T-helper 2 cell treated with Interferon-gamma antibody and Interleukin-4, amounts not matched to agents 100 ng/mL and 5 ng/mL, for 36 hours (primary cell): ENCODE measurements around the gene KHDC1. TPM values are rescaled to one million over a fixed set of nuclear protein-coding genes. Genes with fewer than 3 reads are reported as not detected.

Experiments
- total RNA-seq: library from RNA; stranded (reverse); gene quantifications from 2 replicates; pipeline ENCODE4 v1.2.3, GENCODE V29; 2022

The KHDC1 gene
- total RNA-seq, 1 donor from 2014 or later = 7.2 TPM

Other genes starting within 250 kb of the KHDC1 start
- gene KHDC1L, start 37.7 kb downstream of the KHDC1 start, total RNA-seq = 0.32 TPM in 1 of 2 replicates, not detected in the other
- not detected in 2 replicates for gene DPPA5, start 91.1 kb upstream of the KHDC1 start, total RNA-seq
- gene KHDC3L, start 99.5 kb upstream of the KHDC1 start, total RNA-seq = not detected in 2 replicates
- 0.66 and 0.84 TPM in 2 replicates for gene OOEP, start 106.7 kb upstream of the KHDC1 start, total RNA-seq
- gene DDX43, start 131.6 kb upstream of the KHDC1 start, total RNA-seq = 1.3 TPM in 2 replicates
- gene CGAS, start 189.1 kb upstream of the KHDC1 start, total RNA-seq = 45.8 and 46.5 TPM in 2 replicates
- 48.0 and 56.4 TPM in 2 replicates for gene MTO1, start 198.5 kb upstream of the KHDC1 start, total RNA-seq